B cell (primary cell): ENCODE results near the gene EXD3. TPM values are rescaled to one million over a fixed set of nuclear protein-coding genes. Genes with fewer than 3 reads are reported as not detected.

Experiments used
- ATAC-seq: fragments of 200-7000 bp; cut with Tn5 transposase; one replicate; pipeline ENCODE4 v1.10.0; 2021; ENCODE audit warnings: low read depth, mild to moderate bottlenecking, moderate number of reproducible peaks, moderate library complexity
- CTCF ChIA-PET: fragments of 350-600 bp; sonication (Branson Sonifier 250); formaldehyde crosslinking; loops from one replicate; lab custom pipeline; 2021; ENCODE audit warnings: antibody characterized with exemption, inconsistent platforms; lab: Charles Lee
- POLR2A ChIA-PET: fragments of 350-600 bp; sonication (Branson Sonifier 250); formaldehyde crosslinking; loops from one replicate; lab custom pipeline; 2021; ENCODE audit warnings: antibody characterized with exemption; lab: Charles Lee
- DNase-seq: peaks from one replicate; pipeline ENCODE4 v3.0.0; 2013
- H2AFZ ChIP-seq: 2 replicates; pipeline ENCODE4 v1.6.1; 2012; ENCODE audit warnings: mild to moderate bottlenecking, low read depth, low read length; ENCODE audit not compliant: insufficient read depth, poor library complexity, severe bottlenecking
- H3K27ac ChIP-seq, 2 donors: 1 replicate in 1 of 2; 2 replicates in 1 of 2; pipeline ENCODE4 v1.5.1; 2012 to 2013; ENCODE audit warnings: low read length in 2 of 2, mild to moderate bottlenecking in 2 of 2, moderate library complexity in 1 of 2
- H3K27me3 ChIP-seq, 4 experiments: fragments of 200-600 bp in 1 of 4; sonication (generic) in 1 of 4; replicated peaks in 1 of 4; 1 replicate in 2 of 4; 2 replicates in 2 of 4; pipeline versions ENCODE4 v1.6.1 to v1.7.0; 2013 to 2016; ENCODE audit warnings: low read length in 3 of 4, mild to moderate bottlenecking in 2 of 4, mixed read lengths in 1 of 4, moderate library complexity in 1 of 4; ENCODE audit not compliant: insufficient read depth in 4 of 4, control insufficient read depth in 3 of 4; ENCODE audit errors: control extremely low read depth in 1 of 4
- H3K36me3 ChIP-seq, 2 experiments: replicated peaks in 1 of 2; 1 replicate in 1 of 2; 2 replicates in 1 of 2; pipeline versions ENCODE4 v1.6.1 to v1.7.1; 2013; ENCODE audit warnings: low read length in 1 of 2; ENCODE audit not compliant: insufficient read depth in 2 of 2, control insufficient read depth in 1 of 2; ENCODE audit errors: control extremely low read depth in 1 of 2, extremely low read depth in 1 of 2
- H3K4me1 ChIP-seq, 2 donors: fragments of 200-600 bp in 1 of 2; sonication (generic) in 1 of 2; 1 replicate in 1 of 2; 2 replicates in 1 of 2; pipeline versions ENCODE4 v1.5.1 to v1.6.1; 2013 to 2017; ENCODE audit warnings: low read length in 2 of 2; ENCODE audit not compliant: control insufficient read depth in 2 of 2, insufficient read depth in 2 of 2
- H3K4me2 ChIP-seq: replicated peaks from 2 replicates; pipeline ENCODE3; 2012; ENCODE audit warnings: mild to moderate bottlenecking, low read depth, low read length; ENCODE audit not compliant: poor library complexity, severe bottlenecking
- H3K4me3 ChIP-seq, 5 experiments: fragments of 200-600 bp in 1 of 5; sonication (generic) in 1 of 5; 1 replicate in 3 of 5; 2 replicates in 2 of 5; pipeline versions ENCODE4 v1.5.1 to v1.7.0; 2011 to 2016; ENCODE audit warnings: low read length in 4 of 5, mild to moderate bottlenecking in 4 of 5, low read depth in 2 of 5, control low read depth in 1 of 5, moderate library complexity in 1 of 5; ENCODE audit not compliant: insufficient read depth in 1 of 5; ENCODE audit errors: control extremely low read depth in 1 of 5, extremely low read depth in 1 of 5
- H3K79me2 ChIP-seq: fragments of 200-600 bp; sonication (generic); one replicate; pipeline ENCODE4 v1.6.0; 2016; ENCODE audit warnings: low read length; ENCODE audit not compliant: control insufficient read depth, insufficient read depth
- H3K9ac ChIP-seq: fragments of 200-600 bp; sonication (generic); 2 replicates; pipeline ENCODE4 v1.6.1; 2017; ENCODE audit warnings: mild to moderate bottlenecking, low read length, moderate library complexity
- H3K9me3 ChIP-seq, 3 donors: one replicate each; pipeline versions ENCODE4 v1.6.1 to v1.7.1; 2013; ENCODE audit warnings: low read length in 2 of 3; ENCODE audit not compliant: control insufficient read depth in 2 of 3, insufficient read depth in 1 of 3; ENCODE audit errors: control extremely low read depth in 1 of 3
- H4K20me1 ChIP-seq: 2 replicates; pipeline ENCODE4 v1.6.0; 2012; ENCODE audit warnings: mild to moderate bottlenecking, low read length; ENCODE audit not compliant: insufficient read depth, control insufficient read depth, poor library complexity, severe bottlenecking
- H3K27ac Mint-ChIP-seq: one replicate; pipeline ENCODE4 v1.8.0; 2021; ENCODE audit warnings: mixed read lengths
- H3K27me3 Mint-ChIP-seq: one replicate; pipeline ENCODE4 v1.8.0; 2021; ENCODE audit warnings: mixed read lengths
- H3K4me1 Mint-ChIP-seq: one replicate; pipeline ENCODE4 v1.8.0; 2021; ENCODE audit warnings: mixed read lengths
- H3K4me3 Mint-ChIP-seq: one replicate; pipeline ENCODE4 v1.8.0; 2021; ENCODE audit warnings: mixed read lengths
- H3K9me3 Mint-ChIP-seq: one replicate; pipeline ENCODE4 v1.8.0; 2022; ENCODE audit warnings: mixed read lengths; ENCODE audit not compliant: insufficient read depth
- EZH2 ChIP-seq: IDR thresholded peaks from 2 replicates; pipeline ENCODE4 v1.6.1; 2012; ENCODE audit warnings: borderline replicate concordance, low read depth, mild to moderate bottlenecking, moderate library complexity, low read length; ENCODE audit not compliant: insufficient read depth, poor library complexity, severe bottlenecking
- WGBS: methylation state at CpG from one replicate; pipeline ENCODE4 v1.1.5; 2013; ENCODE audit warnings: missing lambda C conversion rate; ENCODE audit not compliant: insufficient coverage; 5-methylcytosine and 5-hydroxymethylcytosine counted together
- intact Hi-C: fragments of 100-400 bp; cut with micrococcal nuclease; formaldehyde crosslinking; loops from one replicate; pipeline ENCODE4 v1.10.0; 2022
- polyA plus RNA-seq: library from polyadenylated mRNA; depleted of rRNA; stranded (reverse); fragments of >200 nt; gene quantifications from 2 replicates; pipeline ENCODE4 v1.2.3, GENCODE V29; 2012
- total RNA-seq, 2 donors: library from RNA; stranded (reverse); fragments of 120-200 nt in 1 of 2; gene quantifications; 1 replicate in 1 of 2; 2 replicates in 1 of 2; pipeline versions ENCODE4 v1.2.3 to v1.2.4, GENCODE V29; 2013 to 2022
- TF ChIP-seq, protein P1 (sequence below): fragments of 200-600 bp; IDR thresholded peaks from one replicate; pipeline ENCODE4 v1.8.0; 2022; ENCODE audit warnings: antibody characterized with exemption, mild to moderate bottlenecking

The EXD3 gene
- total and polyA plus RNA-seq, 2 donors (not counting 1 experiment from before 2014, with no cell fraction given), result 22.5 to 23.7 TPM

GRCh38 chr9:137367506-137368430 is 55.2 kb downstream of the EXD3 start:
- no peak for ATAC-seq
- ChIA-PET CTCF (no interaction called here), POLR2A (no interaction called here)
- H3K4me3 ChIP-seq, result no peak overlapping the region
- Mint-ChIP-seq H3K4me1 (no peaks in the 10 kb centered on the region), H3K27ac (no peak overlapping the region), H3K27me3 (peaks cover 3% of the 10 kb centered on the region), H3K9me3 (peaks cover 3% of the 10 kb centered on the region), H3K4me3 (no peak overlapping the region)
- no peak overlapping the region for H3K9ac ChIP-seq
- no peak overlapping the region for H3K27ac ChIP-seq
- H4K20me1 ChIP-seq, result no peaks in the 10 kb centered on the region
- no peaks in the 10 kb centered on the region for H3K79me2 ChIP-seq
- H3K4me1 ChIP-seq, result no peaks in the 10 kb centered on the region
- H3K9me3 ChIP-seq, result peaks cover 0 to 2% (median 0%) of the 10 kb centered on the region in 3 donors
- intact Hi-C loops, result no loop called here
- H3K36me3 ChIP-seq, result no peaks in the 10 kb centered on the region
- H3K4me2 ChIP-seq, result no peak overlapping the region
- 95% methylated on average over 37 of the region's 38 CpGs for whole genome bisulfite sequencing
- no peak for DNase-seq
- TF ChIP-seq EZH2, result no peak
- TF ChIP-seq, protein P1, sequence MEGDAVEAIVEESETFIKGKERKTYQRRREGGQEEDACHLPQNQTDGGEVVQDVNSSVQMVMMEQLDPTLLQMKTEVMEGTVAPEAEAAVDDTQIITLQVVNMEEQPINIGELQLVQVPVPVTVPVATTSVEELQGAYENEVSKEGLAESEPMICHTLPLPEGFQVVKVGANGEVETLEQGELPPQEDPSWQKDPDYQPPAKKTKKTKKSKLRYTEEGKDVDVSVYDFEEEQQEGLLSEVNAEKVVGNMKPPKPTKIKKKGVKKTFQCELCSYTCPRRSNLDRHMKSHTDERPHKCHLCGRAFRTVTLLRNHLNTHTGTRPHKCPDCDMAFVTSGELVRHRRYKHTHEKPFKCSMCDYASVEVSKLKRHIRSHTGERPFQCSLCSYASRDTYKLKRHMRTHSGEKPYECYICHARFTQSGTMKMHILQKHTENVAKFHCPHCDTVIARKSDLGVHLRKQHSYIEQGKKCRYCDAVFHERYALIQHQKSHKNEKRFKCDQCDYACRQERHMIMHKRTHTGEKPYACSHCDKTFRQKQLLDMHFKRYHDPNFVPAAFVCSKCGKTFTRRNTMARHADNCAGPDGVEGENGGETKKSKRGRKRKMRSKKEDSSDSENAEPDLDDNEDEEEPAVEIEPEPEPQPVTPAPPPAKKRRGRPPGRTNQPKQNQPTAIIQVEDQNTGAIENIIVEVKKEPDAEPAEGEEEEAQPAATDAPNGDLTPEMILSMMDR, result no peak
- H2AFZ ChIP-seq, result no peak overlapping the region
- no peaks in the 10 kb centered on the region for H3K27me3 ChIP-seq

DNA sequence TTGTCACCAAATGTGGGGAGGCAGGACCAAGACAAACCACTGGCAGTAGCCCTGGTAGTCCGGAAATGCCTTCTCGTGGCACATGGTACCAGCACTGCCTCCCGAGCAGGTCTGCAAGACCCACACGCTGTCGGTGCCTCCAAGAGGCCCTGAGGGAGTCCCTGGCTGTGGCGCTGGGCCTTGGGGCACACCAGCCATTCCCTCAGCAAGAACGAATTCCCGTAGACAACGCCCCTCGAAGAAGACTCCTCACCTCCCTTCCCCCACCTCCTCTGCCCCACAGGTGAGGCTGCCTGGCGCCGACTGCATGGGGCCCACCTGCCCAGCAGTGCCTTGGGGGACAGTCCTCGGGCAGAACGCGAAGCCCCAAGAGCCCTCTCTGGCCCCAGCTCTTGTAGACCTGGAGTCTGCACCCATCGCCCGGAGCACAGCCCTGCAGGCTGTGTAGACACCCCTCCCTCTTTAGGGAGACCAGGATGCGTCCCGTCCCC is 56.0 kb downstream of the EXD3 start:
- H2AFZ ChIP-seq, result no peak overlapping the region
- H3K9me3 ChIP-seq, result peaks cover 0 to 2% (median 0%) of the 10 kb centered on the region in 3 donors
- no peak overlapping the region for H3K4me2 ChIP-seq
- no peak overlapping the region for H3K4me3 ChIP-seq
- Mint-ChIP-seq H3K9me3 (peaks cover 3% of the 10 kb centered on the region), H3K4me1 (no peaks in the 10 kb centered on the region), H3K27ac (no peak overlapping the region), H3K27me3 (peaks cover 3% of the 10 kb centered on the region), H3K4me3 (no peak overlapping the region)
- ChIA-PET POLR2A (no interaction called here), CTCF (no interaction called here)
- H3K9ac ChIP-seq, result no peak overlapping the region
- no peaks in the 10 kb centered on the region for H3K79me2 ChIP-seq
- H3K27ac ChIP-seq, result no peak overlapping the region
- no peak for ATAC-seq
- no peak for DNase-seq
- no peaks in the 10 kb centered on the region for H3K27me3 ChIP-seq
- H3K36me3 ChIP-seq, result no peaks in the 10 kb centered on the region
- no peaks in the 10 kb centered on the region for H4K20me1 ChIP-seq
- H3K4me1 ChIP-seq, result no peaks in the 10 kb centered on the region
- 96% methylated on average over 17 of the region's 19 CpGs for WGBS
- intact Hi-C loops, result no loop called here
- TF ChIP-seq, protein P1, result no peak
- TF ChIP-seq EZH2, result no peak
